ENCODE results near the gene ZBTB20. TPM values are rescaled to one million over a fixed set of nuclear protein-coding genes. Genes with fewer than 3 reads are reported as not detected.

Gene ZBTB20
- total and polyA plus RNA-seq, 10 of the 15 experiments (the other 5 are each of a cell fraction or from before 2014, with no cell fraction given): 0.20 to 5.5 (median 2.2) TPM

DNA sequence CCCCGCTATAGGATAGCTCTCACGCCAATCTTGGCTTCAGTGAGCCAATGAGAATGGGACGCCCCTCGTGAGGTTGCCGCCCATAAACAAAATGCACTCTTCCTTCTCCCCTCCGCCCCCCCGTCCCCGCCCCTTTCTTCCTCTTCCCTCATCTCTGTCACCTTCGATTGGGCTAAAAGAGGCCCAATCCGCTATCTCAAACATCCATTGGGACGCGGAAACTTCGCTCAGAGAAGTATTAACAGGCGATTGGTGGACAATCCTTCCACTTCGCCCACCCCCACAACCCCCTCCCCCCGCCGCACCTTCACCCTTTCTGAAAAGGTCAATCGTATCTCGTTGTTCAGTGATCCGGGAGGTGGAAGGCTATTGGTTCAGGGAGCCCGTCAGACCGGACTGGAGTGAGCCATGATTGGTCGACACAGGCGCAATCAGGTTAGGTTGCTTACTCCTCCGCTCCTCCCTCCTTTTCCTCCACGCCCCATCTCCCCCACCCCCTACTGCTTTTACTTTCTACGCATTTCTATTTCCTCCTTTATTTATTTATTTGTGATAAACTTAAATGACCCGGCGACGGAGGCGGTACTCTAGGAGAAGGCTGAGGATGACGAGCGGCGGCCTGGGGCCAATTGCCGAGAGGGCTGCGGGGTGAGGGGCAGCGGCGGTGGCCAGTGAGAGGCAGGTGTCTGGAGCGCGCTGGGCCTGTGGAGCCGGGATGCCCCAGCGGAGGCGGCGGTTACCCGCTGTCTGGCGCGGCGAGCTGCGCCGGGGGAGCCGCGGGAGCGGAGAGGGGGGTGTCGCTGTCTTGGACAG is 447 bp upstream of the ZBTB20 start (continued):
- TF ChIP-seq, protein P1, sequence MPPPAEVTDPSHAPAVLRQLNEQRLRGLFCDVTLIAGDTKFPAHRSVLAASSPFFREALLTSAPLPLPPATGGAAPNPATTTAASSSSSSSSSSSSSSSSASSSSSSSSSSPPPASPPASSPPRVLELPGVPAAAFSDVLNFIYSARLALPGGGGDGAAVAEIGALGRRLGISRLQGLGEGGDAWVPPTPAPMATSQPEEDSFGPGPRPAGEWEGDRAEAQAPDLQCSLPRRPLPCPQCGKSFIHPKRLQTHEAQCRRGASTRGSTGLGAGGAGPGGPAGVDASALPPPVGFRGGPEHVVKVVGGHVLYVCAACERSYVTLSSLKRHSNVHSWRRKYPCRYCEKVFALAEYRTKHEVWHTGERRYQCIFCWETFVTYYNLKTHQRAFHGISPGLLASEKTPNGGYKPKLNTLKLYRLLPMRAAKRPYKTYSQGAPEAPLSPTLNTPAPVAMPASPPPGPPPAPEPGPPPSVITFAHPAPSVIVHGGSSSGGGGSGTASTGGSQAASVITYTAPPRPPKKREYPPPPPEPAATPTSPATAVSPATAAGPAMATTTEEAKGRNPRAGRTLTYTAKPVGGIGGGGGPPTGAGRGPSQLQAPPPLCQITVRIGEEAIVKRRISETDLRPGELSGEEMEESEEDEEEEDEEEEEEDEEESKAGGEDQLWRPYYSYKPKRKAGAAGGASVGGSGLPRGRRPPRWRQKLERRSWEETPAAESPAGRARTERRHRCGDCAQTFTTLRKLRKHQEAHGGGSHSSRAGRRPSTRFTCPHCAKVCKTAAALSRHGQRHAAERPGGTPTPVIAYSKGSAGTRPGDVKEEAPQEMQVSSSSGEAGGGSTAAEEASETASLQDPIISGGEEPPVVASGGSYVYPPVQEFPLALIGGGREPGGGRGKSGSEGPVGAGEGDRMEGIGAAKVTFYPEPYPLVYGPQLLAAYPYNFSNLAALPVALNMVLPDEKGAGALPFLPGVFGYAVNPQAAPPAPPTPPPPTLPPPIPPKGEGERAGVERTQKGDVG (CRISPR knock-in tag; IDR thresholded peaks at IDR 0.05): no peak
- TF ChIP-seq ZZZ3 (IDR thresholded peaks at IDR 0.05; ENCODE audit: control insufficient read depth, insufficient read length, low read depth): no peak
- TF ChIP-seq, protein P2, sequence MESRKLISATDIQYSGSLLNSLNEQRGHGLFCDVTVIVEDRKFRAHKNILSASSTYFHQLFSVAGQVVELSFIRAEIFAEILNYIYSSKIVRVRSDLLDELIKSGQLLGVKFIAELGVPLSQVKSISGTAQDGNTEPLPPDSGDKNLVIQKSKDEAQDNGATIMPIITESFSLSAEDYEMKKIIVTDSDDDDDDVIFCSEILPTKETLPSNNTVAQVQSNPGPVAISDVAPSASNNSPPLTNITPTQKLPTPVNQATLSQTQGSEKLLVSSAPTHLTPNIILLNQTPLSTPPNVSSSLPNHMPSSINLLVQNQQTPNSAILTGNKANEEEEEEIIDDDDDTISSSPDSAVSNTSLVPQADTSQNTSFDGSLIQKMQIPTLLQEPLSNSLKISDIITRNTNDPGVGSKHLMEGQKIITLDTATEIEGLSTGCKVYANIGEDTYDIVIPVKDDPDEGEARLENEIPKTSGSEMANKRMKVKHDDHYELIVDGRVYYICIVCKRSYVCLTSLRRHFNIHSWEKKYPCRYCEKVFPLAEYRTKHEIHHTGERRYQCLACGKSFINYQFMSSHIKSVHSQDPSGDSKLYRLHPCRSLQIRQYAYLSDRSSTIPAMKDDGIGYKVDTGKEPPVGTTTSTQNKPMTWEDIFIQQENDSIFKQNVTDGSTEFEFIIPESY (IDR thresholded peaks at IDR 0.05): no peak

DNA sequence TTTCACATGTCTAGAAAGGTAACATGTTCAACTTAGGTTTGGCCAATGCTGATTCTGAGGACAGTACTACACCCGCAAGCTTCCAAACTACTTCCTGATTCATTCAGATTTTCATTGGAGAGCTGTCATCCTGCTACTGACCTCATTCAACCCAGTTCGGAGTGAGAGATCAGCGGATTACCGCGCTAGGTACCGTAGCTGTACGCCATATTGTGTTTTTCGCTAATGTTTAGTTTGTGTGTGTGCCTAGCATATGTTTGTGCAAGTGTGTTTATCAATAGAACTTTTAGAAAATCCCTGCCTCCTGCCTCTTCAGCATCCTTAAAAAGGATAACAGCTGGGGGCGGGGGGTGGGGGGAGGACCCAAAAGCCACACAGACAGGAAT is 1.1 kb downstream of the ZBTB20 start:
- in situ Hi-C loops (cut with MboI) (no loop called here), intact Hi-C loops (cut with micrococcal nuclease; ENCODE audit: unreplicated experiment) (loop anchor here (2.0 kb wide), 1 partner anchor 513 kb away; no protein-coding TSS in a partner anchor)
- peak overlapping the region; percentile 77 for H3K27ac ChIP-seq (ENCODE audit: control insufficient read depth, insufficient read depth)
- H4K20me1 ChIP-seq (ENCODE audit: control insufficient read depth, insufficient read depth): no peaks in the 10 kb centered on the region
- 2% methylated on average over 9 of the region's 9 CpGs for WGBS (ENCODE audit: insufficient coverage, insufficient replicate concordance, low lambda C conversion rate, missing lambda C conversion rate)
- POLR2A ChIA-PET: interaction anchor here (0.6 kb wide), 2 partner anchors 9 to 1306 kb away, joined by 3 read pairs; no protein-coding TSS in a partner anchor
- H3K9me3 ChIP-seq (replicated peaks; ENCODE audit: control insufficient read depth, insufficient read depth, low read length): no peaks in the 10 kb centered on the region
- DNase-seq (ENCODE audit: low read depth, low spot score) (no peak), ATAC-seq (peak; percentile 5), FAIRE-seq (peak; percentile 69)
- SMC1A ChIA-PET (ENCODE audit: uncharacterized antibody, unreplicated experiment): interaction anchor here (1.0 to 2.0 kb wide), 11 partner anchors 10 to 106 kb away, joined by 3 to 14 read pairs (median 4); no protein-coding TSS in a partner anchor
- no peaks in the 10 kb centered on the region for H3K27me3 ChIP-seq (replicated peaks in 1 of 2; ENCODE audit: control insufficient read depth in 2 of 2, insufficient read depth in 2 of 2, low read length in 1 of 2)
- H3K79me2 ChIP-seq (ENCODE audit: control insufficient read depth, insufficient read depth, low read length): peaks cover 2% of the 10 kb centered on the region
- H3K4me1 ChIP-seq (ENCODE audit: control insufficient read depth, insufficient read depth, low read length): peaks cover 4% of the 10 kb centered on the region; the same call in 1 of the 2 replicates
- RAD21 ChIA-PET (ENCODE audit: unreplicated experiment): interaction anchor here (0.6 to 1.8 kb wide), 4 partner anchors 14 to 51 kb away, joined by 3 to 7 read pairs (median 4); no protein-coding TSS in a partner anchor
- BruUV-seq (replicated peaks): TSS peak; percentile 48
- peak overlapping the region; percentile 76 for H3K4me2 ChIP-seq (ENCODE audit: control insufficient read depth, insufficient read depth)
- peak overlapping the region; percentile 75 for H2AFZ ChIP-seq (ENCODE audit: control insufficient read depth, low read depth, low read length)
- CTCF ChIA-PET: interaction anchor here (0.7 to 2.2 kb wide), 8 partner anchors 18 to 59 kb away, joined by 3 to 9 read pairs (median 4); no protein-coding TSS in a partner anchor
- peak overlapping the region; percentile 85 for H3K9ac ChIP-seq (ENCODE audit: control insufficient read depth, insufficient read depth, low read length)
- H3K36me3 ChIP-seq (ENCODE audit: control insufficient read depth in 2 of 2, insufficient read depth in 2 of 2, low read length in 1 of 2): no peaks in the 10 kb centered on the region
- peak overlapping the region; percentile 88 for H3K4me3 ChIP-seq
- TF ChIP-seq RUNX3 (IDR thresholded peaks at IDR 0.05; ENCODE audit: low read length) (peak; percentile 50), EZH2 (IDR thresholded peaks at IDR 0.05; ENCODE audit: borderline replicate concordance, control insufficient read depth, low read depth, low read length) (no peak), BACH1 (IDR thresholded peaks at IDR 0.05; ENCODE audit: borderline replicate concordance) (no peak), ZZZ3 (IDR thresholded peaks at IDR 0.05; ENCODE audit: control insufficient read depth, insufficient read length, low read depth) (no peak), FOS (IDR thresholded peaks at IDR 0.05; ENCODE audit: borderline replicate concordance, extremely low read depth, insufficient read length) (no peak), NFIC (IDR thresholded peaks at IDR 0.05; ENCODE audit: low read depth, low read length) (no peak), KDM1A (IDR thresholded peaks at IDR 0.05; ENCODE audit: borderline replicate concordance) (no peak), CREB1 (IDR thresholded peaks at IDR 0.05; ENCODE audit: low read depth) (no peak)
- TF ChIP-seq, protein P3, sequence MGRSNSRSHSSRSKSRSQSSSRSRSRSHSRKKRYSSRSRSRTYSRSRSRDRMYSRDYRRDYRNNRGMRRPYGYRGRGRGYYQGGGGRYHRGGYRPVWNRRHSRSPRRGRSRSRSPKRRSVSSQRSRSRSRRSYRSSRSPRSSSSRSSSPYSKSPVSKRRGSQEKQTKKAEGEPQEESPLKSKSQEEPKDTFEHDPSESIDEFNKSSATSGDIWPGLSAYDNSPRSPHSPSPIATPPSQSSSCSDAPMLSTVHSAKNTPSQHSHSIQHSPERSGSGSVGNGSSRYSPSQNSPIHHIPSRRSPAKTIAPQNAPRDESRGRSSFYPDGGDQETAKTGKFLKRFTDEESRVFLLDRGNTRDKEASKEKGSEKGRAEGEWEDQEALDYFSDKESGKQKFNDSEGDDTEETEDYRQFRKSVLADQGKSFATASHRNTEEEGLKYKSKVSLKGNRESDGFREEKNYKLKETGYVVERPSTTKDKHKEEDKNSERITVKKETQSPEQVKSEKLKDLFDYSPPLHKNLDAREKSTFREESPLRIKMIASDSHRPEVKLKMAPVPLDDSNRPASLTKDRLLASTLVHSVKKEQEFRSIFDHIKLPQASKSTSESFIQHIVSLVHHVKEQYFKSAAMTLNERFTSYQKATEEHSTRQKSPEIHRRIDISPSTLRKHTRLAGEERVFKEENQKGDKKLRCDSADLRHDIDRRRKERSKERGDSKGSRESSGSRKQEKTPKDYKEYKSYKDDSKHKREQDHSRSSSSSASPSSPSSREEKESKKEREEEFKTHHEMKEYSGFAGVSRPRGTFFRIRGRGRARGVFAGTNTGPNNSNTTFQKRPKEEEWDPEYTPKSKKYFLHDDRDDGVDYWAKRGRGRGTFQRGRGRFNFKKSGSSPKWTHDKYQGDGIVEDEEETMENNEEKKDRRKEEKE (IDR thresholded peaks at IDR 0.05): no peak
